Measurements from ENCODE around the gene POU4F3.

Gene POU4F3

DNA sequence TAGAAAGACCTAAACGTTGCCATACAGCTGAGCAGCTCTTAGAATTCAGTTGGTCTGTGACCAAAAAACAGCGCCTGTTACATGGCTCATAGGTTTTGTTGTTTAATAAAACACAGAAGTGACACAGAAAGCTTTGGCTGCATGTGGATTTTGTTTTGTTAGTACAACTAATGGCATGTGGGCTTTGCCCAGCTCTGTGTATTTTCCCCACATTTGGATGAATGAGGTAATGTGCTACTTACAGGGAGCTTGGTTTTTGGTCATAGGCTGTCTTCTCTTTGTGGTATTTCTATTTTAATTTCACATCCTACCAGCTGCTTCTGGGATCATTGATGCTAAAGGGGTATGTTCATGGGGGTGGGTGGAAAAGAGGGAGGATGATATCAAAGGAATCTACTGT is 37.0 kb upstream of the POU4F3 start:
- H4K20me1 ChIP-seq (ENCODE audit: insufficient read depth, low read length) = no peaks in the 10 kb centered on the region
- H2AFZ ChIP-seq (ENCODE audit: low read depth, low read length) = no peak overlapping the region
- no peaks in the 10 kb centered on the region for H3K36me3 ChIP-seq (replicated peaks; ENCODE audit: low read depth, low read length)
- no peaks in the 10 kb centered on the region for H3K4me1 ChIP-seq (ENCODE audit: low read length)
- H3K9ac ChIP-seq (ENCODE audit: low read length) = no peak overlapping the region
- H3K27me3 ChIP-seq (ENCODE audit: low read depth, low read length) = no peaks in the 10 kb centered on the region
- H3K79me2 ChIP-seq (ENCODE audit: low read length) = no peaks in the 10 kb centered on the region
- no peak overlapping the region for H3K27ac ChIP-seq (ENCODE audit: low read length)
- H3K9me3 ChIP-seq (ENCODE audit: insufficient read depth, low read length) = no peaks in the 10 kb centered on the region
- TF ChIP-seq, protein P1, sequence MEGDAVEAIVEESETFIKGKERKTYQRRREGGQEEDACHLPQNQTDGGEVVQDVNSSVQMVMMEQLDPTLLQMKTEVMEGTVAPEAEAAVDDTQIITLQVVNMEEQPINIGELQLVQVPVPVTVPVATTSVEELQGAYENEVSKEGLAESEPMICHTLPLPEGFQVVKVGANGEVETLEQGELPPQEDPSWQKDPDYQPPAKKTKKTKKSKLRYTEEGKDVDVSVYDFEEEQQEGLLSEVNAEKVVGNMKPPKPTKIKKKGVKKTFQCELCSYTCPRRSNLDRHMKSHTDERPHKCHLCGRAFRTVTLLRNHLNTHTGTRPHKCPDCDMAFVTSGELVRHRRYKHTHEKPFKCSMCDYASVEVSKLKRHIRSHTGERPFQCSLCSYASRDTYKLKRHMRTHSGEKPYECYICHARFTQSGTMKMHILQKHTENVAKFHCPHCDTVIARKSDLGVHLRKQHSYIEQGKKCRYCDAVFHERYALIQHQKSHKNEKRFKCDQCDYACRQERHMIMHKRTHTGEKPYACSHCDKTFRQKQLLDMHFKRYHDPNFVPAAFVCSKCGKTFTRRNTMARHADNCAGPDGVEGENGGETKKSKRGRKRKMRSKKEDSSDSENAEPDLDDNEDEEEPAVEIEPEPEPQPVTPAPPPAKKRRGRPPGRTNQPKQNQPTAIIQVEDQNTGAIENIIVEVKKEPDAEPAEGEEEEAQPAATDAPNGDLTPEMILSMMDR (IDR thresholded peaks at IDR 0.05; ENCODE audit: low read depth, low read length) = no peak
- no peak overlapping the region for H3K4me3 ChIP-seq (ENCODE audit: low read length)
- H3K4me2 ChIP-seq (ENCODE audit: low read length) = no peak overlapping the region

DNA sequence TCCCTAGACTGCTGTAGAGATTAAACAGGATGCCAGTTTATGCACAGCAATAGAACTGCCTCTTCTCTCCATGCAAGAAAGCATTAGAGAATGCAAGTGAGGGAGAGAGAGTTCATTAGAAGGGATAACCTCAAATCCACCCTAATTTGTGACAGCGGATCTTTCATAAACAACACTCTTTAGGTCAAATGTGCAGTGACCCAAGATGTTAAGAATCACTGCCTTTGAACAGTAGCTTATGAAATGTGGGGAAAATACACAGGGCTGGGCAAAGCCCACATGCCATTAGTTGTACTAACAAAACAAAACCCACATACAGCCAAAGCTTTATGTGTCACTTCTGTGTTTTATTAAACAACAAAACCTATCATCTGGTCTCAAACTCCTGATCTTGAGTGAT is 36.2 kb upstream of the POU4F3 start:
- no peak for TF ChIP-seq EZH2phosphoT487 (IDR thresholded peaks at IDR 0.05; ENCODE audit: low read depth)
- TF ChIP-seq, protein P1 (IDR thresholded peaks at IDR 0.05; ENCODE audit: low read depth, low read length) = no peak

GRCh38 chr5:146306838-146307237 is 31.8 kb upstream of the POU4F3 start:
- no peaks in the 10 kb centered on the region for H3K79me2 ChIP-seq (ENCODE audit: low read length)
- H3K27ac ChIP-seq (ENCODE audit: low read length) = no peak overlapping the region
- no peak overlapping the region for H3K4me2 ChIP-seq (ENCODE audit: low read length)
- no peaks in the 10 kb centered on the region for H4K20me1 ChIP-seq (ENCODE audit: insufficient read depth, low read length)
- H3K9me3 ChIP-seq (ENCODE audit: insufficient read depth, low read length) = no peaks in the 10 kb centered on the region
- H3K4me1 ChIP-seq (ENCODE audit: low read length) = no peaks in the 10 kb centered on the region
- H3K27me3 ChIP-seq (ENCODE audit: low read depth, low read length) = no peaks in the 10 kb centered on the region
- H3K4me3 ChIP-seq (ENCODE audit: low read length) = no peak overlapping the region
- H3K36me3 ChIP-seq (replicated peaks; ENCODE audit: low read depth, low read length) = no peaks in the 10 kb centered on the region
- TF ChIP-seq EZH2phosphoT487 (IDR thresholded peaks at IDR 0.05; ENCODE audit: low read depth) = no peak
- TF ChIP-seq, protein P1 (IDR thresholded peaks at IDR 0.05; ENCODE audit: low read depth, low read length) = no peak
- H3K9ac ChIP-seq (ENCODE audit: low read length) = no peak overlapping the region
- no peak overlapping the region for H2AFZ ChIP-seq (ENCODE audit: low read depth, low read length)

More for the DNA sequence above, 36.2 kb upstream of the POU4F3 start:
- no peaks in the 10 kb centered on the region for H4K20me1 ChIP-seq (ENCODE audit: insufficient read depth, low read length)
- no peak overlapping the region for H3K27ac ChIP-seq (ENCODE audit: low read length)
- H3K9ac ChIP-seq (ENCODE audit: low read length) = no peak overlapping the region
- H3K27me3 ChIP-seq (ENCODE audit: low read depth, low read length) = no peaks in the 10 kb centered on the region
- no peak overlapping the region for H3K4me2 ChIP-seq (ENCODE audit: low read length)
- H3K36me3 ChIP-seq (replicated peaks; ENCODE audit: low read depth, low read length) = no peaks in the 10 kb centered on the region
- H3K4me1 ChIP-seq (ENCODE audit: low read length) = no peaks in the 10 kb centered on the region
- no peaks in the 10 kb centered on the region for H3K9me3 ChIP-seq (ENCODE audit: insufficient read depth, low read length)
- no peaks in the 10 kb centered on the region for H3K79me2 ChIP-seq (ENCODE audit: low read length)
- no peak overlapping the region for H2AFZ ChIP-seq (ENCODE audit: low read depth, low read length)
- no peak overlapping the region for H3K4me3 ChIP-seq (ENCODE audit: low read length)

- Histone ChIP-seq H3K4me1 (ENCODE audit: low read length) (no peaks in the 10 kb centered on the region), H3K79me2 (ENCODE audit: low read length) (no peaks in the 10 kb centered on the region), H3K27ac (ENCODE audit: low read length) (no peak overlapping the region), H3K9ac (ENCODE audit: low read length) (no peak overlapping the region), H3K9me3 (ENCODE audit: insufficient read depth, low read length) (no peaks in the 10 kb centered on the region), H3K27me3 (ENCODE audit: low read depth, low read length) (no peaks in the 10 kb centered on the region), H3K36me3 (replicated peaks; ENCODE audit: low read depth, low read length) (no peaks in the 10 kb centered on the region), H3K4me3 (ENCODE audit: low read length) (no peak overlapping the region), H4K20me1 (ENCODE audit: insufficient read depth, low read length) (no peaks in the 10 kb centered on the region), H3K4me2 (ENCODE audit: low read length) (no peak overlapping the region), H2AFZ (ENCODE audit: low read depth, low read length) (no peak overlapping the region)
- TF ChIP-seq, protein P1 (IDR thresholded peaks at IDR 0.05; ENCODE audit: low read depth, low read length) = no peak
- no peak for TF ChIP-seq EZH2phosphoT487 (IDR thresholded peaks at IDR 0.05; ENCODE audit: low read depth)
Measured at GRCh38 chr5:146307796-146308195, 30.8 kb upstream of the POU4F3 start.
